Right lobe of liver (tissue), 4 donors: ENCODE data around the gene IQCN.

Source experiments
- CTCF ChIP-seq, 4 donors: fragments of 200-600 bp in 3 of 4; fragments of 450-650 bp in 1 of 4; IDR thresholded peaks; one replicate each; pipeline versions ENCODE4 v1.5.1 to v1.8.0; 2016 to 2022; ENCODE audit warnings: antibody characterized with exemption in 4 of 4, mild to moderate bottlenecking in 2 of 4
- POLR2A ChIP-seq: fragments of 450-650 bp; IDR thresholded peaks from one replicate; pipeline ENCODE4 v1.6.1; 2017; ENCODE audit warnings: antibody characterized with exemption, mild to moderate bottlenecking
- donor health status: DM: no; HTN: no; CAD: no.
- donor health status: DM: no; HTN: no; CAD: no.
- donor health status: DM: no; HTN: yes; CAD: no.

DNA sequence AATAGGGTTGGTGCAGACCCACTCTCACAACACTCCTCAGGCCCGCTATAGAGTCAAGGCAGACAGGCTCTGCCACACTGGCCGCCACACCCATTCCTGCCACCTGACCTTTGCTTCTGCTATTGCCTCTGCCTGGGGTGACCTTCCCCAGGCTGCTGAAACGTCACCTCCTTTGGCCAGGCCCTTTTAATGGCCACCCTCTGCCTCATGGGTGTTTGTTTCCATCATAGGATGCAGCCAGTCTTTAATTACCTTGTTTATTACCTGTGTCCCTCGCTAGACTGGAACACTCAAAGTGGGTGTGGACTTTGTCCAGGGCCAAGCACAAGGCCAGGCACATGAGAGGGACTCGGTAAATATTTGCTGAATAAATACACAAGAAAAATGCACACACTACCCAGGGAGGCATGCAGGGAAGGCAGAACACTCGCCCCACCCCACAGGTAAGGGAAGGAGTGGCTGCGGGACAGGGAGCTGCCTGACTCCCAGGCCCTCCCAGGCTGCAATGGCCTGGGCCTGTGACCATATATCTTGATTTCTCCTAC is 45.4 kb upstream of the IQCN start:
- no peak for TF ChIP-seq CTCF (IDR thresholded peaks at IDR 0.05)
- no peak for TF ChIP-seq POLR2A
